Smooth muscle cell (in vitro differentiated cells): ENCODE results near the gene KCNJ12. TPM values are rescaled to one million over a fixed set of nuclear protein-coding genes. Genes with fewer than 3 reads are reported as not detected.

ENCODE experiments used
- DNase-seq: peaks from one replicate; lab custom pipeline; 2025; ENCODE audit not compliant: unreplicated experiment; lab: John Stamatoyannopoulos, UW
- H2AFZ ChIP-seq: fragments of 200-600 bp; sonication (generic); 2 replicates; pipeline ENCODE4 v1.6.0; 2016; ENCODE audit warnings: antibody characterized with exemption, low read depth, mild to moderate bottlenecking
- H3F3A ChIP-seq: fragments of 200-600 bp; sonication (generic); 2 replicates; pipeline ENCODE4 v1.6.0; 2017; ENCODE audit warnings: antibody characterized with exemption, low read depth
- H3K27ac ChIP-seq: fragments of 200-600 bp; sonication (generic); 2 replicates; pipeline ENCODE4 v1.5.1; 2016; ENCODE audit warnings: low read depth, mild to moderate bottlenecking
- H3K27me3 ChIP-seq: fragments of 200-600 bp; sonication (generic); 2 replicates; pipeline ENCODE4 v1.6.1; 2016; ENCODE audit warnings: low read depth, mild to moderate bottlenecking
- H3K36me3 ChIP-seq: fragments of 200-600 bp; sonication (generic); 2 replicates; pipeline ENCODE4 v1.5.1; 2016; ENCODE audit warnings: low read depth
- H3K4me1 ChIP-seq: fragments of 200-600 bp; sonication (generic); 2 replicates; pipeline ENCODE4 v1.5.1; 2016; ENCODE audit warnings: low read depth
- H3K4me2 ChIP-seq: fragments of 200-600 bp; sonication (generic); 2 replicates; pipeline ENCODE4 v1.6.0; 2016; ENCODE audit warnings: mild to moderate bottlenecking
- H3K4me3 ChIP-seq: fragments of 200-600 bp; sonication (generic); 2 replicates; pipeline ENCODE4 v1.5.1; 2016; ENCODE audit warnings: mild to moderate bottlenecking
- H3K79me2 ChIP-seq: fragments of 200-600 bp; sonication (generic); 2 replicates; pipeline ENCODE4 v1.6.0; 2016; ENCODE audit warnings: low read depth, mild to moderate bottlenecking
- H3K9ac ChIP-seq: fragments of 200-600 bp; sonication (generic); 2 replicates; pipeline ENCODE4 v1.6.0; 2016; ENCODE audit warnings: low read depth
- H3K9me3 ChIP-seq: fragments of 200-600 bp; sonication (generic); replicated peaks from 2 replicates; pipeline ENCODE4 v1.5.1; 2016; ENCODE audit warnings: low read depth
- H4K20me1 ChIP-seq: fragments of 200-600 bp; sonication (generic); 2 replicates; pipeline ENCODE4 v1.6.0; 2016; ENCODE audit warnings: low read depth
- CTCF ChIP-seq: fragments of 200-600 bp; sonication (generic); IDR thresholded peaks from 2 replicates; pipeline ENCODE4 v1.5.1; 2017; ENCODE audit warnings: borderline replicate concordance, mild to moderate bottlenecking, antibody characterized with exemption; ENCODE audit not compliant: insufficient read depth, poor library complexity, severe bottlenecking
- WGBS: methylation state at CpG from one replicate; pipeline ENCODE4 v1.1.7; 2016; ENCODE audit warnings: low lambda C conversion rate; 5-methylcytosine and 5-hydroxymethylcytosine counted together
- polyA plus RNA-seq: library from polyadenylated mRNA; unstranded; fragments of >200 nt; fragmentation: Nextera tagmentation; extraction: Ambion mirVana; gene quantifications from 2 replicates; pipeline ENCODE4 v1.2.1, GENCODE V29; 2016
- total RNA-seq: library from RNA; depleted of rRNA; stranded (reverse); fragments of >200 nt; gene quantifications from 2 replicates; pipeline ENCODE4 v1.2.3, GENCODE V29; 2014

The KCNJ12 gene
- total and polyA plus RNA-seq, 2 experiments from 2014 or later = 0.04 to 0.18 TPM

GRCh38 chr17:21357281-21357680 is 18.9 kb upstream of the KCNJ12 start:
- H3K79me2 ChIP-seq = no peaks in the 10 kb centered on the region
- H3K36me3 ChIP-seq = no peaks in the 10 kb centered on the region
- no peak overlapping the region for H3K27ac ChIP-seq
- peaks cover 7% of the 10 kb centered on the region for H3K4me1 ChIP-seq
- H3K9me3 ChIP-seq = no peaks in the 10 kb centered on the region
- no peak for DNase-seq
- H2AFZ ChIP-seq = no peak overlapping the region
- H3F3A ChIP-seq = no peaks in the 10 kb centered on the region
- H4K20me1 ChIP-seq = no peaks in the 10 kb centered on the region
- H3K9ac ChIP-seq = no peak overlapping the region
- H3K27me3 ChIP-seq = no peaks in the 10 kb centered on the region
- H3K4me3 ChIP-seq = no peak overlapping the region
- H3K4me2 ChIP-seq = no peak overlapping the region
- WGBS = 82% methylated on average over 5 of the region's 5 CpGs
- no peak for TF ChIP-seq CTCF

DNA sequence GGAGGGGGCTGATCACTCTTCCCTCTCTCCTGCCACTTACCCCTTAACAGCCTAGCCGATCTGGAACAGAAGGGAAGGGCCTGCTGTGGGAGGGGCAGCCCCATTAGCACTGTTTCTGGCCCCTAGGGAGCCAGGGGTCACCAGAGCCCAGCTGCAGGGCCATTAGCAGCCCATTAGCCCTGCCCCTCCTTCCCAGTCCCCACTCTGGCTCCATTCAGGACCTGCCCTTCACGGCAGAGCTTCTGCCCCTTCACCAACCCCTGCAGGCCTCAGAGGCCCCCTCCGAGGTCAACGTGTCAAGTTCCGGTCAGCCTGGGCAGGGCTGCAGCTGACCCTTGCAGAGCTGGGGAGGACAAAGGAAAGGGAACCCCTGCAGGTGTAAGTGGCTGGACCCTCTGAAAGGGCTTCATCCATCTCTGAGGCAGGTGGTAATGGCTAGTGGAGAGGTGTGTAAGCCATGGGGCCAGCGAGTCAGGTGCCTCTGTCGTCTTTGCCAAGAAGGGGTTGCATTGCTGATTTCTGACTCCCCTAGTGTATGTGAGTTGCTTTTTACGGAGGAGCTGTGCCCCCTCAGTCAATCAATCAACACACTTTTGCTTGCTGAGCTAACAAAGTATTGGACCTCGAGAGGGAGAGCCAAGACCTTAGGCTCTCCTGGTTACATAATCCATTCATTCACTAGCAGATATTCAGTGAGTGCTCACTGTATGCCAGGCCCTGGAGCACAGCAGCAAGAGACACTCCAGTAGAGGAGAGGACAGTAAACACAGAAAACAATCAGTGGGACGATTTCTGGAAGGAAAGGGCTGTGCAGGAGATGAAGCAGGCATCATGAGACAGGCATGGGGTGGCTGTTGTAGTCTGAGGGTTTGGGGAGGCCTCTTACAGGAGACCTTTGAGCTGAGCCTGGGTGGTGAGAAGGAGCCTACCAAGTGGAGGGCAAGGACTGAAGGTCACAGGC is 18.2 kb upstream of the KCNJ12 start:
- no peaks in the 10 kb centered on the region for H3K9me3 ChIP-seq
- WGBS = 56% methylated on average over 10 of the region's 10 CpGs
- H3K4me3 ChIP-seq = no peak overlapping the region
- H3K4me1 ChIP-seq = peaks cover 7% of the 10 kb centered on the region
- no peaks in the 10 kb centered on the region for H3K79me2 ChIP-seq
- H3K36me3 ChIP-seq = no peaks in the 10 kb centered on the region
- H3K4me2 ChIP-seq = no peak overlapping the region
- no peak overlapping the region for H3K9ac ChIP-seq
- no peak overlapping the region for H2AFZ ChIP-seq
- H3K27me3 ChIP-seq = no peaks in the 10 kb centered on the region
- H3K27ac ChIP-seq = no peak overlapping the region
- no peak for DNase-seq
- H3F3A ChIP-seq = no peaks in the 10 kb centered on the region
- no peaks in the 10 kb centered on the region for H4K20me1 ChIP-seq
- no peak for TF ChIP-seq CTCF

GRCh38 chr17:21358682-21359482 is 17.3 kb upstream of the KCNJ12 start:
- peaks cover 7% of the 10 kb centered on the region for H3K4me1 ChIP-seq

More at GRCh38 chr17:21358682-21359482, 17.3 kb upstream of the KCNJ12 start:
- Histone ChIP-seq H3K9ac (no peak overlapping the region), H3K9me3 (no peaks in the 10 kb centered on the region), H3K4me2 (no peak overlapping the region), H4K20me1 (no peaks in the 10 kb centered on the region), H3F3A (no peaks in the 10 kb centered on the region), H3K79me2 (no peaks in the 10 kb centered on the region), H3K4me3 (no peak overlapping the region), H2AFZ (no peak overlapping the region), H3K27me3 (no peaks in the 10 kb centered on the region), H3K36me3 (no peaks in the 10 kb centered on the region), H3K27ac (no peak overlapping the region)
- 62% methylated on average over 12 of the region's 12 CpGs for WGBS
- no peak for DNase-seq
- TF ChIP-seq CTCF = no peak
